GM18861 (cell line): Measurements from ENCODE around the gene CUZD1.
"Not testable (repeated sequence)": the region's sequence is repeated elsewhere in the genome, so short reads cannot be mapped to it uniquely, and the experiment has no call there.

Source experiments
- ATAC-seq: cut with Tn5 transposase; IDR thresholded peaks from one replicate; pipeline ENCODE4 v1.9.1; 2021; ENCODE audit not compliant: unreplicated experiment

The CUZD1 gene

GRCh38 chr10:122845783-122846332, at the start of gene CUZD1:
CUZD1 (minus strand) TSS chr10:122845857; CDS start chr10:122845843, 14 bp downstream.
- no peak for ATAC-seq

- no peak for ATAC-seq
These were observed 48.7 kb upstream of the CUZD1 start for GRCh38 chr10:122894261-122894944.

- no peak for ATAC-seq
These were observed 38.5 kb upstream of the CUZD1 start for GRCh38 chr10:122884166-122884565.

- ATAC-seq, result no peak
These were observed 37.1 kb upstream of the CUZD1 start for GRCh38 chr10:122882766-122883165.

- ATAC-seq, result peak; percentile 77
These were observed 33.9 kb upstream of the CUZD1 start, which contains the start of gene FAM24B for GRCh38 chr10:122879339-122880273. FAM24B (minus strand) TSS chr10:122879581; CDS start chr10:122850515, 29,066 bp downstream.

GRCh38 chr10:122878799-122879338, 33.2 kb upstream of the CUZD1 start:
- ATAC-seq, result no peak

GRCh38 chr10:122877264-122877663, 31.6 kb upstream of the CUZD1 start:
- ATAC-seq, result no peak

- ATAC-seq, result no peak
These were observed 30.8 kb upstream of the CUZD1 start for GRCh38 chr10:122876467-122876855.

GRCh38 chr10:122875843-122876466, 30.3 kb upstream of the CUZD1 start:
- no peak for ATAC-seq

- not testable (repeated sequence) for ATAC-seq
These were observed 26.3 kb upstream of the CUZD1 start for GRCh38 chr10:122871947-122872346.

GRCh38 chr10:122868768-122869167, 23.1 kb upstream of the CUZD1 start:
- ATAC-seq, result not testable (repeated sequence)

- ATAC-seq, result not testable (repeated sequence)
These were observed 21.3 kb upstream of the CUZD1 start for GRCh38 chr10:122866757-122867482.

- no peak for ATAC-seq
These were observed 19.2 kb upstream of the CUZD1 start for GRCh38 chr10:122864901-122865300.

GRCh38 chr10:122864194-122864592, 18.5 kb upstream of the CUZD1 start:
- no peak for ATAC-seq

GRCh38 chr10:122863216-122864193, 17.8 kb upstream of the CUZD1 start:
- no peak for ATAC-seq

- no peak for ATAC-seq
These were observed 16.1 kb upstream of the CUZD1 start for GRCh38 chr10:122861711-122862161.

GRCh38 chr10:122859527-122859926, 13.9 kb upstream of the CUZD1 start:
- ATAC-seq, result no peak

GRCh38 chr10:122858042-122858441, 12.4 kb upstream of the CUZD1 start:
- ATAC-seq, result not testable (repeated sequence)

- no peak for ATAC-seq
These were observed 11.2 kb upstream of the CUZD1 start for GRCh38 chr10:122856902-122857301.
